PFSK-1 (cell line): ENCODE results near the gene KRTAP9-2.
"Not testable (repeated sequence)": the region's sequence is repeated elsewhere in the genome, so short reads cannot be mapped to it uniquely, and the experiment has no call there.

Experiments used
- POLR2AphosphoS5 ChIP-seq: IDR thresholded peaks from 2 replicates; pipeline ENCODE4 v1.6.1; 2012; ENCODE audit warnings: low read depth, mild to moderate bottlenecking, control low read depth, low read length, moderate library complexity
- SIN3A ChIP-seq: IDR thresholded peaks from 2 replicates; pipeline ENCODE4 v1.6.1; 2012; ENCODE audit warnings: mild to moderate bottlenecking, low read length, moderate library complexity, borderline replicate concordance; ENCODE audit not compliant: insufficient read depth
- TF ChIP-seq, protein P1 (sequence below), 2 experiments: IDR thresholded peaks; 2 replicates each; pipeline versions ENCODE4 v1.6.1 to v1.8.0; 2011 to 2012; ENCODE audit warnings: low read depth in 2 of 2, low read length in 2 of 2, control low read depth in 1 of 2, inconsistent platforms in 1 of 2, mild to moderate bottlenecking in 1 of 2, moderate library complexity in 1 of 2; ENCODE audit not compliant: insufficient read depth in 1 of 2

DNA sequence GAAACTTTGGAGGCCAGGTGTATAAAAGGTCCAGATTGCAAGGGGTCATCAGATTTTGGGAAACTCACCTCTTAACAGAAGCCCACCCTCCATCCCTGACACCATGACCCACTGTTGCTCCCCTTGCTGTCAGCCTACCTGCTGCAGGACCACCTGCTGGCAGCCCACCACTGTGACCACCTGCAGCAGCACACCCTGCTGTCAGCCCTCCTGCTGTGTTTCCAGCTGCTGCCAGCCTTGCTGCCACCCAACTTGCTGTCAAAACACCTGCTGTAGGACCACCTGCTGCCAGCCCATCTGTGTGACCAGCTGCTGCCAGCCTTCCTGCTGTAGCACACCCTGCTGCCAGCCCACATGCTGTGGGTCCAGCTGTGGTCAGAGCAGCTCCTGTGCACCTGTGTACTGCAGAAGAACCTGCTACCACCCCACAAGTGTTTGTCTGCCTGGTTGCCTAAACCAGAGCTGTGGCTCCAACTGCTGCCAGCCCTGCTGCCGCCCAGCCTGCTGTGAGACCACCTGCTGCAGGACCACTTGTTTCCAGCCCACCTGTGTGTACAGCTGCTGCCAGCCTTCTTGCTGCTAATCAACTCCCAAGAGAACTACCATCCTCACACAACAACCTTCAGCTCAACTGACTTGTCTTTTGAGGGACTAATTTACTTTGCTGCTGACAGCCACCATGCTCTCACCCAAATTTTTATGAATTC, 6.1 kb downstream of the KRTAP9-2 start, which contains the start of gene KRTAP9-3:
- not testable (repeated sequence) for TF ChIP-seq POLR2AphosphoS5, SIN3A
- TF ChIP-seq, protein P1, sequence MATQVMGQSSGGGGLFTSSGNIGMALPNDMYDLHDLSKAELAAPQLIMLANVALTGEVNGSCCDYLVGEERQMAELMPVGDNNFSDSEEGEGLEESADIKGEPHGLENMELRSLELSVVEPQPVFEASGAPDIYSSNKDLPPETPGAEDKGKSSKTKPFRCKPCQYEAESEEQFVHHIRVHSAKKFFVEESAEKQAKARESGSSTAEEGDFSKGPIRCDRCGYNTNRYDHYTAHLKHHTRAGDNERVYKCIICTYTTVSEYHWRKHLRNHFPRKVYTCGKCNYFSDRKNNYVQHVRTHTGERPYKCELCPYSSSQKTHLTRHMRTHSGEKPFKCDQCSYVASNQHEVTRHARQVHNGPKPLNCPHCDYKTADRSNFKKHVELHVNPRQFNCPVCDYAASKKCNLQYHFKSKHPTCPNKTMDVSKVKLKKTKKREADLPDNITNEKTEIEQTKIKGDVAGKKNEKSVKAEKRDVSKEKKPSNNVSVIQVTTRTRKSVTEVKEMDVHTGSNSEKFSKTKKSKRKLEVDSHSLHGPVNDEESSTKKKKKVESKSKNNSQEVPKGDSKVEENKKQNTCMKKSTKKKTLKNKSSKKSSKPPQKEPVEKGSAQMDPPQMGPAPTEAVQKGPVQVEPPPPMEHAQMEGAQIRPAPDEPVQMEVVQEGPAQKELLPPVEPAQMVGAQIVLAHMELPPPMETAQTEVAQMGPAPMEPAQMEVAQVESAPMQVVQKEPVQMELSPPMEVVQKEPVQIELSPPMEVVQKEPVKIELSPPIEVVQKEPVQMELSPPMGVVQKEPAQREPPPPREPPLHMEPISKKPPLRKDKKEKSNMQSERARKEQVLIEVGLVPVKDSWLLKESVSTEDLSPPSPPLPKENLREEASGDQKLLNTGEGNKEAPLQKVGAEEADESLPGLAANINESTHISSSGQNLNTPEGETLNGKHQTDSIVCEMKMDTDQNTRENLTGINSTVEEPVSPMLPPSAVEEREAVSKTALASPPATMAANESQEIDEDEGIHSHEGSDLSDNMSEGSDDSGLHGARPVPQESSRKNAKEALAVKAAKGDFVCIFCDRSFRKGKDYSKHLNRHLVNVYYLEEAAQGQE (IDR thresholded peaks at IDR 0.05; ENCODE audit: insufficient read depth in 1 of 2, low read depth in 2 of 2, low read length in 2 of 2), result not testable (repeated sequence)
